ENCODE results near the gene TBC1D22A.

The TBC1D22A gene

DNA sequence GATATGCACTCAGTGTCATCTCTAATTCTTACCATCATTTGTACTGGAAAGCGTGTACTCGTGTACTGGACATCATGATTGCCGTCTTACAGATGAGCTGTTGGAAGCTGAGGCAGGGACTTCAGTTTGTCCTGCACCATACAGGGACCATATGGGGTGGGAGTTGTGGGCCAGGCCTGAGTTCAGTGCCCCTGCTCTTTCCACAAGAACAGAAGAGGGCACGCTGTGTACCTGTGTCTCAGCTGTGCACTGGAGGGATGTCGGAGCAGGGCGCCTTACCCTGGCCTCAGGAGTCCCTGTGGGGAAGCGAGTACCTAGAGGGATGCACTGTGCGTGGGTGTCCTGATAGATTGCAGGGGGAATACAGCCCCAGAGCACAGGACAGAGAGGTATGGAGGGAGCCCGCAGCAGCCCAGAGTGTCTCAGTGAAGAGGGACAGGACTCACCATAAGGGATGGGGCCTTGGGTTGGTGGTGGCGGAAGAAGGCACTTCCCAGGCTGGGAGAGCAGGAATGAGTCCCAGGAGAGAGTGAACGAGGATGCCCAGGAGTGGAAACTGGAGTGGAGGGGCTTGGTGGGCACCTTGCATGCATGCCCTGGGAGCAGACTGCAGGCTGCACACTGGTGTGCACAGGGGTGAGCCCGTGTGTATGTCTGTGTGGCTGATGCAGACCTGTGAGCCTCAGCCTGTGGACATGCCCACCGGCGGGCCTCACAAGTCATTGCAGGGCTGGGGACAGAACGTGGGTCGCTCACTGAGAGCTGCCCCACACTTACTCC is 329.7 kb downstream of the TBC1D22A start:
- no peak for DNase-seq

DNA sequence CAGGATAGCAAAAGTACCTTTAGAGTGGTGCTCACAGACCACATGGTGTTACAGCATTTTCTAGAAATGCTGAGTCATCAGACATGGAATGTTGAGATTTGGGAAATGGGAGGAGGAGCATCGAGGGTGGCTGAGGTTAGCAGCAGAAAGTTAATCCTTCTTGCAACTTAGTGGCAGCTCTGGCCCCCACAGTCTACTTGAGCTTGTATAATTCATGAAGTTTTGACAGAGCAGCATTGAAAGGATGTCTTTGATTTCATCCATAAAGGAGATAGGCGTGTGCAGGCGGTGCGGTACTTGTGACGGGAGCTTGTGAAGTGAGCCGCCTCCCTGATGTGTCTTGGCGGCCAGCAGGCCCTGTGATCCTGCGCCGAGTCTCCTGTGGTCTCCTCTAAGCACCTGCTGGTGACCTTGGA is 330.5 kb downstream of the TBC1D22A start:
- DNase-seq: no peak

DNA sequence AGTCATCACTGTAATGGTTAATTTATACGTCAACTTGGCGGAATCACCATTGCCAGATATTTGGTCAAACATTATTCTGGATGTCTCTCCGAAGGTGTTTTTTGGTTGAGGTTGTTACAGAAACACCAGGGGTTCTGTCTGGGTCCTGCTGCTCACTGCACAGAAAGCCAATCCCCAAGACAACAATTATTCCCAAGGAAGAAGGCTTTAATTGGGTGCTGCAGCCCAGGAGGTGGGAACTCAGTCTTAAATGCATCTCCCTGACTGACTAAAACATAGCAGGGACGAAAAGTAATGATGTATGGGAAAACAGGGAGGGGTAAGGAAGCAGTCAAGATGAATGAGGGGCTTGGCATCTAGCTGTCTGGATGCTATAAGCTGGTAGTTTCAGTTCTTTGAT is 331.3 kb downstream of the TBC1D22A start:
- DNase-seq: no peak

DNA sequence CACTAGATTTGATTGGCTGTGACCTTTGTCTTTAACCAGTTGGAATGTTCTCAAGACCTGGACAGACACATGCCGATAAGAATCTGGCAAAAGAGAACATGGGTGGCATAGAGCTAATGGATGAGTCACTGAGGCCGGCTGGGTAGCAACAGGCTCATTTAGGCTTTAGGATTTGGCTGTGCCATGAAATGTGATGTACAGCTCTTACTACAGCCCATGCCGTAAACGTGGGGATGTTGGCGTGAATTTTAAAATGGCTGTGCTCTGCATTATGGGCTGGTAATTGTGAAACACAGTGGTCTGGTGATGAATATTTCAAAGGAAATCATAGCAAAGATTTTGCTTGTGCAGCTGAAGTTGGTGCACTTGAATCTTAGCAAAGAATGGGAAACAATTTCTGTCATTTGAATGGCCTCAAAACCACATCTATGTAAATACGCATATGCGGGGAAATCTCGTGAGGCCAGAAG is 332.4 kb downstream of the TBC1D22A start:
- DNase-seq: no peak

DNA sequence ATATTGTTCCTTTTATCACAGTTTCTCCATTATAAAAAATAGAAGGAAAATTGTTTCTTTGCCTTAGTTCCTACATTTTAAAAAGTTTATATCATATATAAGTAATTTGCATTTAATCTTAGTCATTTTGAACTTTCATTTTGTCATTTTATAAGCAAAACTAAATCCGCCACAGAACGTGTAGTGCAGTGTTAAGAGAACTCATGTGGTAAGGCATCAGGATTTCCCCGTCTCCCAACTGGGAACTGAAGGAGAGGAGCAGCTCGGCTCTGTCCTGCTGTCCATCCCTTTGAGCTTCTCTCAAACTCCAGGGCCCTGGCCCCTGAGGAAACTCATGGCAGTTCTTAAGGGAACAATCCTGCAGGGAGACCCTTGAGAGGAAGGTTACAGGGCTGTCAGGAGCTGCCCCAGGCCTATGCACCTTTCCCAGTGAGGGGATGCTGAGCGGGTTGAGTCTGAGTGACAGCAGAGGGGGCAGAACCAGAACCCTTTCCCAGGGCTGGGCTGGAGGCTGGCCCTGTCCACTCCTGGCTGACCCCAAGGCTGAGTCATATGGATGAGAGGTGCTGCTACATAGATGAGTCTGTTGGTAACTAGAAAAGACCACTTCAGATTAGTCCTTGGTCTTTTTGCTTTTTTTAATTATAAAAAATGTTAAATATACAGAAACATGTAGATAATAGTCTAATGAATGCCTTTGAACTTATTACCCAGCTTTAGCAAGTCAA is 333.1 kb downstream of the TBC1D22A start:
- no peak for DNase-seq

DNA sequence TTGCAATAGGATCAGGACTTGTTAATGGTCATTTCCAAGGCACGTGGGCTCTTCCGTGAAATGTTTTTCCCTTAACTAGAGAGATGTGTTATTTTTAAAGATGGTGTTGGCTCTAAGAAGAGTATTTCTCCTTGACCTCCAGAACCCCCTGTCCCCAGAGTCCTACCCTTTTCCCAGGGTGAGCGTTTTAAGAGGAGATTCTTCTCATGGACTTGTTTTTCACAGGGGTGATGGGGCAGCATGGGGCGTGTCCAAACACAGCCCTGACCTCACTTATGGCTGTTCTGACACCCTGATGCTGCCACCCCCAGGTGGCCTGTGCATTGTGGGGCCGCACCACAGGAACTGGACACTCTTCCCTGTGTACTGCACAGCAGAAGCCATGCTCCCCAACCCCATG is 335.7 kb downstream of the TBC1D22A start:
- DNase-seq: no peak

DNA sequence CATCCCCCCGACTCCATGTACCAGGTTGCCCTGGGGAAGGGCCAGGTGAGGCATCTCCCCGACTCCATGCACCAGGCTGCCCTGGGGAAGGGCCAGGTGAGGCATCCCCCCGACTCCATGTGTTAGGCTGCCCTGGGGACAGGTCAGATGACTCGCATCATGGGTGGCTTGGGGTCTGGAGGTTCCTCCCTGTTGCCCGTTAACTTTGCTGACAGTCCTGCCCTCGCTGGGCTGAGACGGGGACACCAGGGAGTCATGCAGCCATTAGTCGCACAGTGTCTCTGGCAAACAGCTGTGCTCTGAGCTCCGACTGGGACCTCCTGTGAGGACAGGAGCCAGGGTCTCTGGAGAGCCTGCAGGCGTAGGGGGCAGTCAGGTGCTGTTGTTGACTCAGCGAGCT is 336.1 kb downstream of the TBC1D22A start:
- DNase-seq: no peak

DNA sequence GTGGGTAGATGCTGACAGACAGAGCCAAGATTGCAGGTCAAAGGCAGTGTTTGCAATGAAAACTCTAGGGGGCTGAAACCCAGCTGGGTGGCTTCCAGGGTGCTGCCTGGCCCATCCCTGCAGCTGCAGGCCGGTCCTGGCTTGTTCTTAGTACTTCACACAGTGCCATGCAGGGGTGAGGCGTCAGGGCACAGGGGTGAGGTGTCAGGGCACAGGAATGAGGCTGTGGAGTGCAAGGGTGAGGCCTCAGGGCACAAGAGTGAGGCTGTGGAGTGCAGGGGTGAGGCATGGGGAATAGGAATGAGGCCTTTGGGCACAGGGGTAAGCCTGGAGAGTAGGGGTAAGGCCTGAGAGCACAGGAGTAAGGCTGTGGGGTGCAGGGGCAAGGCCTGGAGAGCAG is 337.6 kb downstream of the TBC1D22A start:
- DNase-seq: no peak

DNA sequence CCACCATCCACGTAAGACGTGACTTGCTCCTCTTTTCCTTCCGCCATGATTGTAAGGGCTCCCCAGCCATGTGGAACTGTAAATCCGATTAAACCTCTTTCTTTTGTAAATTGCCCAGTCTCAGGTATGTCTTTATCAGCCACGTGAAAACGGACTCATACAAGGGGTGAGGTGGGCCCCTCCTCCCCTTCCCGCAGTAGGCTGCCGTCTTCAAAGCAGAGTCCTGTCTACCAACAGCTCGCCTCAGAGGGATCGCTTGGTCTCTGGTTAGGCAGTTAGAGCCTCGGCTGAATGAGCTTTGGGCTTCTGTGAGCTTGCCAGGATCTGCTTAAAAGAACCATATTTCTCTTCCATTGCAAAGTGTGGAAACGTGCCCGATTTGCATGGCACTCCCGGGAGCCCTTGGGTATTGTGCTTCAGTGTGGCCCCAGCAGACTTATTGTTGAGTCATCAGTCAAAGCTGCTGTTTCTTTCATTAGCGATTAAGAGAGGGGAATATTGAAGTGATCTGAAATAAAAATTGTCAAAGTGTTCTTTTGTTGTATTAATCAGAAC is 338.3 kb downstream of the TBC1D22A start:
- DNase-seq: no peak

DNA sequence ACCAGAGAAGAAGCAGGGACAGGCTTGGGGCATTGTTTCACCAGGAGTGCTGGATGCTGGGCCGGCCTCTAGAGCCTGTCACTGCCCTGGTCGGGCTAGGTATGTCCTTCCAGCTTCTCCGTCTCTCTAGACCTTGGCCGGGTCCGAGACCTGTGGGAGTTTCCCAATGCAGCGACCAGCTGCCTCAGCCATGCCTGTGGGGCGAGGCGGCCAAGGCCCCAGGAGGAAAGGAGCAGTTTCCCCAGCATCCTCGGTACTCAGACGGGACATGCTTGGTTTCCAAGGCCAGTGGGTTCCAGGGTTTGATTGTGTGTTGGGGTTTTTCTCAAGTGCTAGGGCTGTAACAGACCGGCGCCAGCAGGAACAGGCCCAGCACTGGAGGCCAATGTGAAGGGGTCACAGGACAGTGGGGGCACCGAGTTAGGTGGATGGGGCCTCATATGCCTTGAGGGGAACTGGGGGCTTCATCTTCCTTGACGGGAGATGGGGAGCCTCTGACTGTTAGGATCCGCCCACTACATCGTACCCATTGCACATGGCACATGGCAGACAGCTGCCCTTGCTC is 339.0 kb downstream of the TBC1D22A start:
- no peak for DNase-seq

DNA sequence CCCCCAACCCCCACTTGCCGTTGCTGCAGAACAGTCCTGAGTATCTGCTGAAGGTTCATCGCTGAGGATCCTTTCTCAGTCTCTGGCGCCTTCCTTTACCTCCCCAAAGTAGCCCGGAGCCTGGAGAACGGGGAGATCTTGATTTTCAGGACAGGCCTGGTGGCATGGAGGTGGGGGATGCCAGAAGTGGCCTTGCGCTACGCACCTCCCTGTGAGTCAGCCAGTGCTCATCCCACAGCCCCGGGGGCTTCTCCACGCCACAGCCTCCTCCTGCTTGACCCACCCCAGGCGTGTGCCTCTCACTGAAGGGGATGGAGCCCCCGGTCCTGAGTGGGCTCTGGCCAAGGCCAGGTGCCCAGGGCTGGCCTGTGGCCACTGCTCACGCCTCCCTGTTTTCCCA is 339.6 kb downstream of the TBC1D22A start:
- DNase-seq: no peak

DNA sequence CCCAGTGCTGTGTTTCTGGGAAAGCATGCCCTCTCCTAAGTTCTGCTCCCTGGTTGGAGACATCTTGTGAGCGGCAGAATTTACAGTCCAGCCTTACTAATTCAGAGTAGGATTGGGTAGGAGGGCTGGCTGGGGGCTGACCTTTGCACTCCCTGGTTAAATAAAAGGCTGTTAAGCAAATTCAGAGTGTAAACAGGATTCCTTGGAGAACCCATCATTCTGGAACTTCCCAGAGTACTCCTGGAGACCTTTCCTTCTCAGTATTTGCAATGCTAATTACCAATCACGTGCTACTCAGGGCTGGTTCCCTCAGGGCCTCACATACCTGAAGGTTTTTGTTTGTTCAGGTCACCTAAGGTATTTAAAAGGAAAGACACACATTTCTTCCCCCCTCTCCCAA is 340.2 kb downstream of the TBC1D22A start:
- DNase-seq: no peak

DNA sequence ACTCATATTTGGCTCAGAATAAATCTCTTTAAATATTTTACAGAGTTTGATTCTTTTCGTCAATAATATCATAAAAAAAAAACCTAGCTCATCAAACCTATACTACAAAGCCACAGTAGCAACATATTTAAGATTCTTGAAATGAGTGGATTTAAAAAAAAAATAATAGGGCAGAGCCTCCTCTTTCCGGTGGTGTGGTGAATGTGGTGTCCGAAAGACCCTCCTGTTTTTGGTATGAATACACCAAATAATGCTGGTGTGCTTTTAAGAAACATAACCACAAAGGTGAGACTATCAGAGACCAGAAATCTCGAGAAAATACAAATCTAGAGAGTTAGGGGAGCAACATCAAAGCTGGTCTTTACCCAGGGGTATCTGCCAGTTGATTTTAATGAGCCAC is 342.6 kb downstream of the TBC1D22A start:
- DNase-seq: no peak

DNA sequence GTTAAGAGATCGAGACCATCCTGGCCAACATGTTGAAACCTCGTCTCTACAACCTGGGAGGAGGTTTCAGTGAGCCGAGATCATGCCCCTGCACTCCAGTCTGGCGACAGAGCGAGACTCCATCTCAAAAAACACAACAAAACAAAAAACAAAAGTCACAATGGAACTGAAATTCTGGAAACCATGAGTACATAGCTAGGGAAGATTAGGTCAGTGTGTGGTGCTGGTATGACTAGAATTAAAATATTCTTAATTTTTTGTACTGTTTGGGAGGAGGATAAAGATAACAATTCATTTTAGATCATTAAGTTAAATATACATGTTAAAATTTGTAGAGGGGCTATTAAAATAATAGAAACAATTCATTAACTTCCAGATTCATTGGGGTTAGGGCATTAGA is 344.4 kb downstream of the TBC1D22A start:
- no peak for DNase-seq

DNA sequence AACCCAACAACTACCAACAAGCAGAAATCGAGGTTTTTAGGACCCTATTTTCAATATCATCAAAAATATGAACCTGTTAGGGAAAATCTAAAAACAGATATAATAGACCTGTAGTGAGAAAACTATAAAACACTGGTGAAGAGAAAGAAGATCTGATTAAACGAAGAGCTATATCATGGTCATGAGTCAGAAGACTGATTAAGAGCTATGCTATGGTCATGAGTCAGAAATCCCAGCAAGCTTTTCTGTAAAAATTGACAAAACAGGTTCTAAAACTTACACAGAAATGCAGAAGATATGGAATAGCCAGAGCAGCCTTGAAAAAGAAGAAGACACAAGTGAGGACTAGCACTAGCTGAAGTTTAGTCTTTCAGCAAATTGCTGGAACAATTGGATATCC is 345.0 kb downstream of the TBC1D22A start:
- no peak for DNase-seq

DNA sequence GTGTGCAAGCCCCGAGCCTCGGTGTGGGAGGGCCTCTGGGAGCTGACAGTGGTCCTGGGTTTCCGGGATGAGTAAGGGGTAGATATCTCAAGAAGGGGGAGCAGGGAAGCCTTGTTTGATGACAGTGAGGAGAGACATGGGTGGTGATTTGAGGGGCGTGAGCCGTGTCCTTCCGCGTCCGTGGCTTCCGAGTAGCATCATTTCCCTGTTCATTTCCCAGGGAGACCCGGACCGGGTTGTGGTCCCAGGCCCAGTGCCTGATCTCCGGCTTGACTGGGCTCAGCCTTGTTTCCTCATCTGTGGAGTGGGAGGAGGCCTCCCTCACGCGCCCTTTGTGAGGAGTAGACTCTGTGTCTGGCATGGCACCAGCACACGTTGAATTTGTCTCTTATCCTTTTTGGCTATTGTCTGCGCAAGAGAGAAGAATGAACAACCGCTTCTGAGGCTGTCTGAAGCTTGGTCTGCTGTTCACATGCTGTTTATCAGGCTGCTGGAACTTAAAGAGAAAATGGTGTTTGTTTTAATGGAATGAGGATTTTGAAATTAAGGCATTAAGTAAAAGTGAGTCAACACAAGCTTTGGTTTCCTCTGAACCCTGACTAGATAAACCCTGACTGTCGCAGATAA is 348.5 kb downstream of the TBC1D22A start:
- no peak for DNase-seq

DNA sequence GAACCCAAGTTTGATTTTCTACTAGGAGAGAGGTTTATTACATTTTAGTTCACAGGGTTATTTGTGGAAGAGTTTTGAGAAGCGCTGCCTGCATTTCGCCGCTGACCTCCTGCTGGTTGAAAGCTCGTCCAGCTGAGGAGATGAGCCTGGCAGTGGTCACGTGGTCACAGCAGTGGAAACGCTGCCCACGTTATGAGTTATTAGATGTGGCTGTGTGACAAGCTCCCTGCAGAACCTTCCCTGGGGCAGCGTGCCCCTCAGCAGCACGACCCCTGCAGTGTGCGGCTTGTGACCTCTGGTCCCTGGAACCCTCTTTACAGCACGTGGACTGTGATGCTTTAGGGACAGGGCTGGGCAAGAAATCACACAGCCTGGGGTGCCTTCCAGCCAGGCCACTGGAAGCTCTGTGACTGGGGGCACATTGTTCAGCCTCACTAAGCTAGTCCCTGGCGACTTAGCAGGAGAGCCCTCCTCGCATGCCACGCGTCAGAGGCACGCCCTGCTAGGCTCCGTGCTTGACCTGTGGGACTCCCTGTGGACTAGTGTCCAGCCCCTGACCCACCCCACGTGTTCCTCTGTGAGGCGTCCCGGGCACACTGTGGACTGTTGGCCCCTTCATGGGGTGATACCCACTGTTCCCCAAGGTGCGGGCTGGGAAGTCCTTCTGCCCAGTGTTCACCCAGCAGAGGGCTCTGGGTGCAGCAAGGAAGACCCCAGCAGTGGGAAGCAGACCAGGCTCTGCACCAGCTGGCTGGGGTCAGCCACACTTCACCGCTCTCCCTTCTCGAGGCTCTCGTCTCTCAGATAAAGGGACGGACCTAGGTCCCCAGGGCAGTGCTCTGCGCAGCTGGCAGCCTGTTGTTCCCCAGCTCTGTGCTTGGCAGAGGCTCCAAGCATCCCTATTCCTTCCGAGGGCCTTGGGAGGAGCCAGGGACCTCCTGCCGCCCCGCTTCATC is 349.5 kb downstream of the TBC1D22A start:
- no peak for DNase-seq

DNA sequence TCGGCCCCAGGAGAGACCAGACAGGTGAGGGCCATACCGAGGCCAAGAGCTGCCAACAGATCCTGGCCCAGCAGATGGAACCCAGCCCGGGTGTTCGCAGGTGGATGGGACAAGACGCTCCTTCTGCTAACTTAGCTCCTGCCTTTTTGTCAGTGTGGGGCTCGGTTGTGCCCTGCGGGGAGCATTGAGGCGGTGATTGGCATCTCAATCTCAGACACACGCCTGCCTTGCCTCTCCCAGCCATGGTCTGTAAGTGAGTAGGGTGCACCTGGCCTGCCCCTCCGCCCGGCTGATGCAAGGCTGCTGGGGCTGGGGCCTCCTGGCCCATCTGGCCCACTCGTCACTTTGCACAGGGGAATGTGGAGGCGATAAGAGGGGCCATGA is 350.1 kb downstream of the TBC1D22A start:
- DNase-seq: no peak

DNA sequence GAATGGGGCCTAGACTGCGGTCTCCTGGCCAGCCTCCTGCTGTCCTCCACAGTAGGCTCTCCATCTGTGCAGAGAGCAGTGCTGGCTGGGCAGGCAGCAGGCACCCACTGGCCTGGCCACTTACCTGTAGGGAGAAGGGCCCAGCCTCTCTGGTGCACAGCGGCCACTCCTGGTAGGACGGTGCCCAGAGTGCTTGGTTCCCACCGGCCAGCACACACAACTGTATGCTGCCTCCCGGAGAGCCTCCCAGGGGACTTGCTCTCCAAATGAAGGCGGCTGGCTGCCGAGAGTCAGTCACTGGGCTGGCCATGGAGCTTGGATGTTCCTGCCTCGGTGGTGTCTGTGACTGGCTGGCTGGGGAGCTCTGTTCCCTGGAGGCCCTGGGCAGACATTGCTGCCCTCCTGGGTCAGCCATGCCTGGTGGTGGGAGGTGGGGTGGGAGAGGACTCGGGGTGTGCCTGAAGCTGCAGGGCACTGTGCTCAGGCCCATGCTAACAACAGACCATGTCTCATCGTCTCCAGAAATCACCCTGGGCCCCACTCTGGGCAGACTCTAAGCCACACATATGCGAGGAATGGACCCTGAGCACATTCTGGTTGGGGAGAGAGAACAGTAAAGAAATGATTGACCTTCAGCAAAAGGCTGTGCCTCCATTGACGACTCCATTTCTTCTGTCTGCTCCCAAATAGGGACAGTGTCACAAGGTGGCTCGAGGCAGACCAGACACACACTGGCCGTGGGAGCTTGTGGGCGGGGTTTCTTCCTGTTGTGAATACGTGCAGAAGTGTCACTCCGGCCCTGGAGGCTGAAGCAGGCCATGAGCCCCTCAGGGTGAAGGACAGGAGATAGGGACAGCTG is 350.8 kb downstream of the TBC1D22A start:
- no peak for DNase-seq

DNA sequence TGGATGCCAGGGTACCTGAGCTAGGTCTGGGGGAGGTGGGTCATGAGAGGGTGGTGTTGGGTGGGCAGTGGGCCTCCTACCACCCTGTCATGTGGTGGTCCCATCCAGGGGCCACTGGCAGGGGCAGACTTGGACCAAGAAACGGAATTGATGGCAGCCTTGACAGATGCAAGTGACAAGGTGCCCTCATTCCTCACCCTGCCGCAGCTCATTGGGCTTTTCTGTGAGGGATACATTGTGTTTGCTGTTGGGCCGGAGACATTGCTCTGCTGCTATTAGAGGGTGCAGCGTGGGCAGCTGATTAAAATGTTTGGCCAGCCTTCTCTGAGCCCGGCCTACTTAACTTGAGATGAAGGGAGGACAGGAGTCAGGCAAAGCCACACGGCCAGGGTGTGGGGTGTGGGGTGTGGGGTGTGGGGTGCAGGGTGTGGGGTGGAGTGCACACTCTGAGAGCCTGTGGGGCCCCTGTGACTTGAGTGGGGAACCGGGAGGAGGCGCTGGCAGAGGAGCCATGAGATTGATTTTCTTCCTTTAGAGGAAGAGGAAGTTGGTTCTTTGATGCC is 351.5 kb downstream of the TBC1D22A start:
- DNase-seq: no peak
